ENCODE measurements around the gene BTBD9.

Gene BTBD9

DNA sequence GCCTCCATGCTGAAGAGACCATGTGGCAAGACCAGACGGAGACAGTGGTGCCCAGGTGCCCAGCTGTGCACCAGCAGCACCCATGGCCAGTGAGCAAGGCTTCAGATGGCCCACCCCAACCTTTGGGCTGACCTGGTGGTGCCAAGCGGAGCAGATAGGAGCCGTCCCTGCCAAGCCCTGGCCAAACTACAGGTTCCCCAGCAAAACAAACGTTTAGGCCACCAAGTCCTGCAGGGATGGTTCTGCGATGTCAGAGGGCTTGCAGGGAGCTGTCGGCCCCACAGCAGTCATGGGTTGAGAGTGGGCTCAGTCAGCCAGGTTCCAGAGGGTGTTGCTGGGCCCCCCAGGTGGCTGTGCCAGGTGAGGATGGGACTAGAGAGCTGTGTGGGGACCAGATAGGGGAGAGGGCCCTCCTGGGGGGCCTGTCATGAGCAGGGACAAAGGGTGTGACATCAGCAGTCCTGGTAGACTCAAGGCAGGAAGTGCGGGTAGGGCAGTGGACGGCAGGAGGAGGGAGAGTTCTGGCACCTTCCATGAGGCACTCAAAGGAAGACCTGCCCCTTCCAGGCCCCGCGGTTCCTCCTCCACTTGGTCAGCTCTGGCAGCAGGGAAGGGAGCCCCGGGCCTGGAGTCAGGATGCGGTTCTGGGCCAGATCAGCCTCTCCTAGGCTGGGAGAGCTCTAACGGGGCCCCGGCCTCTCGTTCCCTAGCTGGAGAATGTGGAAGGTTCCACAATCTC lies 477.8 kb downstream of the BTBD9 start:
- DNase-seq (ENCODE audit: low read depth): no peak

DNA sequence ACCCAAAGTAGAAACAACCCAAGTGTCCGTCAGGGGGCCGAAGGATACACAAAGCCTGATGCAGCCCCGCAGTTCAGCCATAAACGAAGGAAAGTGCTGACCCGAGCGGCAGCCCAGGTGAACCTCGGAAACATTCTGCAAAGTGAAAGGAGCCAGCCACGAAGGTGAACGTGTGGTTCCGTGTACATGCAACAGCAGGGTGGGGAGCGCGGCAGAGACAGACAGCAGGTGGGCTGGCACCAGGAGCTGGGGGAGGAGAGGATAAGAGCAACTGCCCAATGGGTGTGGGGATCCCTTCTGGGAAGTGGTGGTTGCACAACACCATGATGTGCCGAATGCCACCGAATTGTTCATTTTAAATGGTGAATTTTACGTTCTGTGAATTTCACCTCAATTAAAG lies 478.4 kb downstream of the BTBD9 start:
- no peak for DNase-seq (ENCODE audit: low read depth)

DNA sequence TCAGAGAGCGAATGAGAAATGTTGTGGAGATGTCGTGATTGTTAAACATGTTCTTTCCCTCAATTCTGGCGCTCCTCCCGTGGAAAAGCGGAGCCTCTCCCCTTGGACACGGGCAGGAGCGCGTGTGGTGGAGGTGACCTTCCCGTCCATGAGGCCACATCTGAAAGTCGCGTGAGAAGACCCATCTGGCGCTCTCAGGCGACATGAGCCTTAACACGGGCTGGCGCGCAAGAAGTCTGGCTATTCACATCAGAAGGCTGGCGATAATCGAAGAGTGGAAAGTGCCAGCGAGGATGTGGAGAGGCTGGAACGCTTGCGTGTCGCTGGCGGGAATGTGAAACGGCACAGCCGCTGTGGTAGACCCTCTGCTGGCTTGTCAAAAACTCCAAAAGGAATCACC lies 478.9 kb downstream of the BTBD9 start:
- no peak for DNase-seq (ENCODE audit: low read depth)

DNA sequence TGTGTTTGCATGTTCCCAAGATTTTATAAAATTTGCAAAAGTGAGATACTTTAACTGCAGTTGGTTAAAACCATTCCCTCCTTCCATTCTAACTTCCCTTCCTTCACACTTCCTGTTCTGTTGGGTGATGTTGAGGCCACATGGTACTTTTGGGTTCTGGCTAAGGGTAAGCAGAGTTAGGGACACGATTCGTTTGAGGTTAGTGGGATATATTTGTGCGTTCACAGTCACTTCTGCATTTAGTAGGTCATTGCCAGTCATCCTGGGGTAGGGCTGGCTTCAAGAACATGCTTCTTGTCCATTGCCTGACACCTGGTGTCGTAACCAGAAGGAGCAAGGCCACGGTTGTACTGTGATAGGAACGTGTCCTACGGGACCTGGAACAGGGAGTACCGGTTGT lies 480.1 kb downstream of the BTBD9 start:
- DNase-seq (ENCODE audit: low read depth): no peak

DNA sequence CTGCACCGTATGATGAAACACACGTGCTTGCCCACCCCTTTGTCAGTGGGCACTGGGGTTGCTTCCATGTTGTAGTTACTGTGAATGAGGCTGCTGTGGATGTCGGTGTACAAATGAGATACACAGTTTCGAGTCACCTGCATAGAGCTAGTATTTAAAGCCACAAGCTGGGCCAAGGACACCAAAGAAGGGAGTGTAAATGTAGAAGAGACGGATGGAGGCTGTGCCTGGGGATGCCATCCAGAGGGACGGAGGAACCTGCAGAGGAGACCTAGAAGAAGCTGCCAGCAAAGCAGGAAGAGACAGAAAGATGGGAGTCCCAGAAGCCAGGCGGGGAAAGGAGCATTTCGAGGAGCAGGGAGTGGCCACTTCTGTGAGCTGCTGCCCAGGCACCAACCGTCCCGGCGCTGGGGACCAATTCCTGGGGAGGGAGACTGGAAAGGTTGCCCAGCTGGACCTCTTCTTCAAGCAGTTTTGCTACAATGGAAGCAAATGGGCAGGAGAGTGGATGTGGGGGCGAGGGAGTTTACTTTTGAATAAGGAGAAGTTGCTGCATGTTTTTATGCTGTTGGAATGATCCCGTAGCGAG lies 480.9 kb downstream of the BTBD9 start:
- DNase-seq (ENCODE audit: low read depth): no peak

DNA sequence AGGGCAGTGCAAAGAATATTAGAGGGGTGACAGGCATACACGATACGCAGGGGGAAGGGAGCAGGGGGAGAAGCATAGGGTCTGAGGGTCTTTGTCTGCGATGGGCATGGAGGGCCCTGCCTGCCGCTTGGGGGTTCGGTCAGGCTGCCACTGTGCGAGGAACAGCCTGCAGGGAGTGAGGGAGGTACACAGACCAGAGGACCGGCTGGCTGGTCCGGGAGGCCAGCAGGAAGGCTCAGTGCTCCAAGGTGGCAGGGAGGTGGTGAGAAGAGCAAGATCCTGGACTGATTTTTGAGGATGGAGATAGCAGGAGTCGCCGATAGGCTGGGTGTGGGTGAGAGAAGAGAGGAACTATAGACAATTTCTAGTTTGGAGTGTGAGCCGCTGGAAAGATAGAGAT lies 481.8 kb downstream of the BTBD9 start:
- no peak for DNase-seq (ENCODE audit: low read depth)

DNA sequence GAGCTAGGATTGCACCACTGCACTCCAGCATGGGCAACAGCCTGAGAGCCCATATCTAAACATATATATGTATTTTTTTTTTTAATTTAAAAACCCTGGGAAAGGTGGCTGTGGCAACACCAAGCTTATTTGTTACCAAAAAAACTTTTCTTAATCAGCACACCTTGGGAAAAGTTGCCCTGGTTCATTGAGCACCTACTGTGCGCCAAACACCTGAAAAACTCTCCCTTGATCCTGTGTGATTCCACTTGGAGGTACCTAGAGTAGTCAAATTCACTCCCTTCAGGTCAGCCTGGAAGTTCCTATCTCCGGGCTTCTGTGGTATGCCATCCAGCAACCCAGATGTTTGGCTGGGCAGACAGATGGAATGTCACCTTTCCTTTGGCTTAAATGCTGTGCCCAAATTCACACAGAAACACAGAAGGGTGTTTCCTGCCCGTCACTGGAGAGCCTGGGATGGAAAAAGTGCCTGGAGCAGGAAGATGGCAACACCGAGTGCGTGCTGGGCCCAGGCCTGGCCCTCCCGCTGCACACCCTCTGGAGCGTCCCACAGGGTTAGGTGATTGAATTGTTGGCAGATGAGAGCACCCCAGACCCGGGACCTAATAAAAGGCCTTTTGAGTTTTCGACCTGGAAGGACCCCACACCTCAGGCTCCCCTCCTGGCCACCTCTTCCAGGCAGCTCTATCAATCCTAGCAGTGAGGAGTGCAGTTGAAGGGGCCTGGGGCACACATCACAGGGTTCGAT lies 482.7 kb downstream of the BTBD9 start:
- DNase-seq (ENCODE audit: low read depth): no peak

DNA sequence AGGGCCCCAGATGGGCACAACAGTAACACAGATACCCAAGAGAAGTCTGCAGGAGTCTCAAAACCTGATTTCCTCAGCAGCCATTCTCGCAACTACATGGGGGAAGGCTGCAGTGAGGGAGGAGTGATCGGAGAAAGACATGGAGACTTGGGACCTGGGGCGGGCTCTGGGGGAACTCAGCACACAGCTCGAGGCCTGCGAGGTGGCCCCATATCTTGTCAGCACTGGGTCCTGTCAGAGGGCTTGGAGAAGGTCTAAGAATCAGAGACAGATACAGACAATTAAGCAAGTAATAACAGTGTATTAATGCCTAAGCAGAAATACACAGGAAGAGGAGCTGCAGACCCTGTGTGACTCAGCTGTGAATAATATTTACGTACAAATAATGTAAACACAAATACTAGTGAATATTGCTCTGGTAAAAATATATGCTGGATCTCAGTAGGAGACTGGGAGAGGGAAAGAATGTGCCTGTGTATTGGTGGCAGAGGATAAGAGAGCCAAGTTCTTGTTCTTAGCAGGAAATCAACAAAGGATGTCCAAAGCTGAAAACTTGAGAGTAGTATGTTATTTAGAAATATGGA lies 484.0 kb downstream of the BTBD9 start:
- peak; percentile 24 for DNase-seq (ENCODE audit: low read depth)

DNA sequence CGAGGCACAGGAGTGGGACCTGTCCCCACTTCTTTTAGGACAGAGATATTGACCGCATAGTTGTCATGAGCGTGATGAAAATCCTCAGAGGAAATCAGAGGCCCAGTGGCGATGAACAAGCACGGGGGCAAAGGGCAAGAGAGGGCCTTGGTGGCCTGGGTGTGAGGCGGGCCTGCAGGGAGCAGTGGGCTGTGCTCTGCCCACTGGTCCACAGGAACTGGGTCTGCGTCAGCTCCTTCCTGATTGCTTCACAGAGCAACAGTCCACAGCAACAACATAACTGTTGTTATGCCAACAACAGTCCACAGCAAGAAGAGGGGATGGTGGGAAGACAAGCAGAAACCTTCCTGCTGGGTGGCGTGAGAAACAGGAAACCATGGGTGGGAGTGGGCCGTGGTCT lies 484.6 kb downstream of the BTBD9 start:
- no peak for DNase-seq (ENCODE audit: low read depth)

DNA sequence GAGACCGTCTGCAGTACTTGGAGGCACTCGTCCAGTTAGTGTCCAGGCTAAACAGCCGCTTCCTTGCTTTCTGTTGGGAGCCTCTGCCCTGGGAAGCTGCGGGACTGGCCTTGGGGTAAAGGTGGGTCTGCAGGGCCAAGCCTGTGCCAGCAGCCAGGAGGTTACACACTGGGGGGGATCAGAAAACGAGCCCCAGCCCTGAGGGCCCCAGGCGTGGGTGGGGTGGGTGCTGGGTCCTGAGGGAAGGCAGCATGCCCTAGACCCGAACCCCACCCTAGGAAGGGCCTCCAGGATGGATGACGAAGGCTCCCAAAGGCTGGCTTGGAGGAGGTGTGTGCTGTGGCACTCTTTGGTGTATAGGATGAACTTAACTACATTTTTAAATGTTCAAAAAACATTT lies 485.0 kb downstream of the BTBD9 start:
- DNase-seq (ENCODE audit: low read depth): no peak

DNA sequence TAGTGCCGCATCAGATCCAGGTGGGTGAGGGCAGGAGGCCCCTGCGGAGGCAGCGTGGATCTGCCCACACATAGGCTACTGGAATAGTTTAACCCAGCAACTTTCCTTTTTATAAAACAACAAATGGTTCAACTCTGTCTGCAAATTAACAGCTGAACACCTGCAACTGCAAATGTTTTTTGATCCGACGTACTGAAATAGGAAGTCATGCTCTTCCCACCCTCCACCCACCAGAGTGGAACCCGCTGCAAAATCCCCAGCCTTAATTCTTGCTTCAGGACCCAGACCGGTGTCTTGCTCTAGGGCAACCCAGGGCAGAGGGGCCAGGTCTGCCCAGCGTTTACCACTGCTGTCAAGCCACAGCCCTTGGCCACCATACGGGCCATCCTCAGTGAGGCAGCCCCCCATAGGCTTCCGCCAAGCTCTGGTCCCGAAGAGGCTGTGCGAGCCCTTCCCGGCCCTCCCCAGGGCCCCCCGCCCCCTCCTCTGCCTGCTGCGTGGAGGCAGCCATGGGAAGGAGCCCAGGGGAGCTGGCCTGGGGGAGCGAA lies 485.9 kb downstream of the BTBD9 start:
- DNase-seq (ENCODE audit: low read depth): no peak

DNA sequence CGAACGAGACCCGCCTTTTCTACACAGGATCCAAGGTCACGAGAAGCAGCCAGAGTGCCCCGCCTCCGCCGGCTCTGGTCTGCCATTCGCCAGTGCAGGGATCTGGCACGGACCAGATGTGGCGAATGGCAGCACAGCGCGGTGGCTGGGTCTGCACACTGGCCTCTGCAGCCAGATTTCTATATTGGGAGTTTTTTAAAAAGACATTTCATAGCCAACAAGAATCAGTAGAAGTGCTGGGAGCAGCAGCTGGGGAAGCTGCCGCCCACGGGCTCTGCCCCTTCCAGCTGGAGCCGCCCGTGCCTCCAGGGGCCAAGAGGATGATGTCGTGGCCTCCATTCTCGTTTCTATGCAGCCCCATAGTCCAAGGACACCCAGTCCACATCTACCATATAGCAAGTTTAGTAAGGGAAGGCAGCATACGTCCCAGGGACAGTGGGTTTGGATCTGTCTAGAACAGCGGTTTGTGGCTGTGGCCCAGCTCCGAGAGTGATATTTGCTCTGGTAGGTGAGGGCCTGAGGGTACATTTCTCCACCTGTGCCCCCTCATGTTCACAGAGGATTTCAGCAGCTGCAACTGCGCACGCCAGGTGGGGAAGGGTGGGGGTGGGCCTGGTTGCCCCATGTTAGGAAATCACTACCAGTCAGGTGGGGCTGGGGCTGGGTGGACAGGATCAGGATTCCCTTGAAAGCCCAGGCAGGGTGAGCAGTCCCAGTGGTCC lies 486.5 kb downstream of the BTBD9 start:
- DNase-seq (ENCODE audit: low read depth): no peak

DNA sequence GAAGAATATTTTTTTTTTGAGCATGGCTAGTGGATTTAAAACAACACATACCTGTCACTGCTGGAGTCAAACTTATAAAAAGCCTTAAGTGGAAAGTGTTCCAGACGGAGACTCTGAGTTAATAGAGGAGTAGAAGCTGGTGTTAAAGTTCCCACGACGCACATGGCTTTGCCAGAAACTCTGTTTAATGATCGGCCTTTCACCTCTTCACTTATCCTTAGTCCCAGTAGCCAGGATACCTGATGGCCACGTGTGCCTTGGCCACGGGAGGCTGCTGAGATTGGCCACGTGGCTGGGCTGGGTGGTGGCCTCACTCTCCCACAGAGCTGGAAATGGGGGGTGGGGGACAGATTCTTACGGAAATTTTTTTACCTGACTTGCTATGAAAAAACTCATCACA lies 487.1 kb downstream of the BTBD9 start:
- no peak for DNase-seq (ENCODE audit: low read depth)

DNA sequence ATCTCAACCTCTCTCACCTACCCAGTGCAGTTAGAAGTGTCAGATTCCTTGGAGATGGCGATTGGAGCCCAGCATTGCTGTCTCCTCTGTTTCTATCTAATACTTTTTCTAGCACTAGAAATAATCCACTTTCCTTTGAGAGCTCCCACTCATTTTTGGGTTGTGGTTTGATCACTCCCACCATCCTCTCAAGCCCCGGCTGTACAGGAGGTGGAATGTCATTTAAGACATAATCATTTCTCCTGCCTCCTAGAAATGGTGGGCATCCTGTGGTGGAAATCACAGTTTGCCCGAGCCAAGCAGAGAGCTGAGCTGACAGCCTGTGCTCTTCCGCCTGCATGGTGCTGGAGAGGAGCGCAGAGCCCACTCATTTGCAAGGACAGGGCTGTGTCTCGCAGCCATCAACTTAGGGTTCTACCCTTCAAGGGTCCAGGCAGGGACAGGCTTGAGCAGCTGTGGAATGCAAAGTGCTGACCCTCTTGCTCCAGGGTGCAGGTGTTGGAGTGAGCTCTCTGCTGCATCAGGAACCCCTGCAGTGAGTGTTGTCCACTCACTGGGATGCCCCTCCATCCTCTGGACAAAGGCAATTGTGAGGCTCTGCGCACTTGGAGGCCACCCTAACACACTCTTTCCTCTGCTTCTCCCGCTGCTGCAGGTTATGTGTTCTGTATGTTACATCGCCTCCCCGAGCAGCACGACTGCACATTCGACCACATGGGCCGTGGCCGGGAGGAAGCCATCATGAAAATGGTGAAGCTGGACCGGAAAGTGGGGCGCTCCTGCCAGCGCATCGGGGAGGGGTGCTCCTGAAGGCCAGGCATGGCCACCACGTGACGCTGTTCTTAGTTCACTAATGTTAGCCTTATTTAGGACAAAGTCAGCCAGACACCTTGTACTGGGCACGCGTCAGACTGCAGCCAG lies 487.9 kb downstream of the BTBD9 start:
- no peak for DNase-seq (ENCODE audit: low read depth)

DNA sequence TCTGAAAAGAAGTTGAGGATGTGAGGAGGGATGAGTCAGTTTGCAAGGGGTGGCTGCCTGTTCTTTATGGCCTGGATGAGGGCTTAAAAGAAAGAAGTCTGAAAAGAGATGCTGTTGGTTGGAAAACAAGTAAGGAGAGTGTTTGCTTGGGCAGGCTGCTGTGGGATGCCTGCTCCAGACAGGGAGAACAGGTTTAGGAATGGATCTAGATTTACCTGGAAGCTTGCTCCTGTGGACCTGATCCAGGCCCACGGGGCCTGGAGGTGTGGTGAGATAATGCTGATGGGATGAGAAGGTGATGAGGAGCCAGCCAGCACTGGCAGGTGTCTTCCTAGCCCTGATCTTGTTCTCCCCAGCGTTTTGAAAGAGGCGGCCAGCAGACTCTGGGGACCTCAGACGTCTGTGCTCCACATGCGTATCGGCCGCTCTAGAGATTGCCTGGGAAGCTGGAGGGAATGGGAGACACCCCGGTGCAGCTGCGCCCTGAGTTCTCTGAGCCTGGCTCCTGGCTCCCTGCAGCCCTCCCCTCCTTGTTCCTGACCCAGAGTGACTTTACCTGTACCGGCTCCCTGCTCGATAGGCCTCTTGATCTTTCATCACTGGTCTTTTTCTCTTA lies 488.9 kb downstream of the BTBD9 start:
- DNase-seq (ENCODE audit: low read depth): no peak

DNA sequence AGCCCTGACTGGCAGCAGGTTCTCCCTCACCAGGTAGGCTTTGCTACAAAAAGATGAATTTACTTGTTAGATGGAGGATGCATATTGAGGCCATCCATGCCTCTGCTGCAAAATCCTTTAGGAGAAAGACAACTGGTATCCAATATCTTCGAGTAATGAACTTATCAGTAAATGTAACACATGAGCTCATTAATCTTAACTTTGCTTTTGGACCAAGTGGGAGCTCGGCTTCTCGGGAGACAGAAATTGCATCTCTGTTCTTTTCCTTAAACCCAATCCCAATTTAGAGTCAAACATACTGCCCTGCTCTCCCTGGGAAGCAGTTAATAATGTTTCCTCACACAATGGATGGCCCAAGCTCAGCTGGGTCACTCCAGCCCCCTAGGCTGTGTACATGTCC lies 489.7 kb downstream of the BTBD9 start:
- DNase-seq (ENCODE audit: low read depth): no peak

DNA sequence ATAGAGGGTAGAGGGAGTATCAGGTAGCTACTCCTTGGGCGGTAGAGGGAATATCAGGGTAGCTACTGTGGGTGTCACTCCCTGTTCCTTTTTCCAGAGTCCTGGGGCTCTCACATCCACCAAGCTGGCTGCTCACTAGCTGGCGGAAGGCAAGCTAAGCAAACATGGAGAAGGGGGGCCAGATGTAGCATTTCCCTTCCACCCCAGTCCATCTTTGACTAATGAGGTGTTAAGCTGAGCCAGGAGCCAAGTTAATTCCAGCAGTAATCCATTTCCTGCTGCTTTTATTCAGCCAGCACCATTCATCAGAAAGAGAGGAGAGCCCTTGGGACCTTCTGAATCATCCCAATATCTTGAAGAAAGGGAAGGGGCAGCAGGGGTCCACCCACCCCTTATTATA lies 490.2 kb downstream of the BTBD9 start:
- peak; percentile 11 for DNase-seq (ENCODE audit: low read depth)

DNA sequence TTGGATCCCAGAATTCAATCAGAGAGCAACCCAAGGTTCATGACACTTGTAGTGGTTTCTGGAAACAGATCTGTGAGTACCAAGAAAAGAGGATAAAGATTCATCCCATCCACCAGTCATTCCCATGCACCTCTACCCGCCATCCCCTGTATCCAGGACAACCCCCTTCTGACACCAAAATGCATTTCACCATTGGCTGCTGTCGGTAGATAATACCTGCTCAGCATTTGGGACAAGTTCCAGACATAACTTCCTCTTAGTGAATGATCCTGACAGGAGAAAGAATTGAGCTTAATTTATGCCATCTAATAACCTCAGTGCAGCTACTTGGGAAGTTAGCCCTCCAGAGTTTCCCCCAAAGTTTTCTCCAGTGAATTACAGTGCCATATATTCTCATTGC lies 491.1 kb downstream of the BTBD9 start:
- DNase-seq (ENCODE audit: low read depth): no peak

DNA sequence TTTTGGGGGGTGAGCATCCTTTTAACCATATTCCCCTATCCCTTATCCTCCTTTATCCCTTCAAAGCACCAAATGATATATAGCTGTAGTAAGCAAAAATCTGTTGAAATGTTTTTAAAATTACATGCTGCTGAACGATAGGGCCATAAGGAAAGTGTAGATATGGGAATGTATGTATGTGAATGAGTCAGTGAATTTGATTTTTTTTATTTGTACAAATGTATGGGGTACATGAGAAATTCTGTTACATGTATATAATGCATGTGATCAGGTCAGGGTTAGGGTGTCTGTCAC lies 493.0 kb downstream of the BTBD9 start:
- DNase-seq (ENCODE audit: low read depth): no peak

DNA sequence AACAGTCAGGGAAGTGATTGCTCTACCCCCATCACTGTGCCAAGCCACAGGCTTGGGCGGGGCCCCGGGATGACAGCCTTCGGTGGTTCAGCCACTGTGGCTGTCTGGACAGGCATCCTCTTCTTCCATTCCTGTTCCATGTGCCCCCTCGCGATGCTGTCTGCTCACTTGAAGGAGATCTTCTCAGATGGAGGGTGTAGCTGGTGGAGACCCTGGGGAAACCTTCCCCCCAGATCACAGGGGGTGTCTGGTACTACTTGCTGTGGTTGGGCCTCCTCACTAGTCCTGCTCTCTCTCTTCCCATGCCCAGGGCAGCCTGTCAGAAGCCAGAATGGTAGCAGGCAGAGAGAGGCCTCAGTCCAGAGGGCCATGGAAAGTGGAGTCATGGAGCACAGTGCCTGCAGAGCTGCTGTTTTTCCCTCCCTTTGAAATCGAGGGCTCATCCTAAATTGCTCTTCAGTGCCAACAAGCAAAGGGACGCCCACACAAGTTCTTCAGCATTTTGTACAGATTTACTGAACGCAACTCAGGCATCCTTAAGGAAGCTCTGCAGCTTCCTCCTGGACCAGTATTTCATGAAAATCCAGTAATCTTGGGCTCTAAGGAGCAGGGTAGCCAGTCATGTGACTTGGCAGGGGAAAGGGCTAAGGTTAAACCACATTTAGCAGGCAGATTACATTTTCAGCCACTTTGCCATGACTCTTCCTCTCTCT lies 493.6 kb downstream of the BTBD9 start:
- DNase-seq (ENCODE audit: low read depth): no peak
